T-helper 1 cell treated with Interleukin-12 subunit alpha and Interleukin-12 subunit beta and Interleukin-4 antibody, amounts not matched to agents 30 ng/mL and 1 ng/mL, for 36 hours (primary cell): ENCODE results near the gene POLN. TPM values are rescaled to one million over a fixed set of nuclear protein-coding genes. Genes with fewer than 3 reads are reported as not detected.

ENCODE experiments used
- intact Hi-C: fragments of 100-400 bp; cut with micrococcal nuclease; formaldehyde crosslinking; loops from one replicate; pipeline ENCODE4 v1.15.1; 2024
- total RNA-seq: library from RNA; stranded (reverse); gene quantifications from 2 replicates; pipeline ENCODE4 v1.2.3, GENCODE V29; 2022

POLN gene
- total RNA-seq, 1 donor from 2014 or later: 9.4 TPM

- intact Hi-C loops: no loop called here
These were observed 178.2 kb downstream of the POLN start for GRCh38 chr4:2063557-2064275.

- intact Hi-C loops: no loop called here
These were observed 179.0 kb downstream of the POLN start for GRCh38 chr4:2062808-2063524.

- intact Hi-C loops: no loop called here
These were observed 179.6 kb downstream of the POLN start for GRCh38 chr4:2062168-2062807.

GRCh38 chr4:2061186-2062131 is 180.5 kb downstream of the POLN start:
- intact Hi-C loops: no loop called here

GRCh38 chr4:2060611-2061185 is 181.2 kb downstream of the POLN start:
- intact Hi-C loops: no loop called here

GRCh38 chr4:2059726-2060602 is 182.0 kb downstream of the POLN start:
- intact Hi-C loops: loop anchor here (1.0 to 5.0 kb wide), 2 partner anchors 51 to 112 kb away; no protein-coding TSS in a partner anchor

- intact Hi-C loops: loop anchor here (1.0 to 5.0 kb wide), 2 partner anchors 50 to 113 kb away; no protein-coding TSS in a partner anchor
These were observed 182.7 kb downstream of the POLN start, which contains the start of gene NAT8L for GRCh38 chr4:2059046-2059725. TSS of gene NAT8L (plus strand) at chr4:2059327. CDS start at chr4:2059512, 185 bp downstream.

GRCh38 chr4:2058264-2059045 is 183.5 kb downstream of the POLN start:
- intact Hi-C loops: loop anchor here (1.0 to 5.0 kb wide), 2 partner anchors 49 to 114 kb away; no protein-coding TSS in a partner anchor

GRCh38 chr4:2057382-2058065 is 184.4 kb downstream of the POLN start:
- intact Hi-C loops: loop anchor here (5.0 kb wide), 1 partner anchor 115 kb away; no protein-coding TSS in a partner anchor

- intact Hi-C loops: no loop called here
These were observed 187.7 kb downstream of the POLN start for GRCh38 chr4:2054217-2054616.

- intact Hi-C loops: no loop called here
These were observed 190.8 kb downstream of the POLN start for GRCh38 chr4:2051086-2051485.

GRCh38 chr4:2049811-2050210 is 192.1 kb downstream of the POLN start:
- intact Hi-C loops: no loop called here

GRCh38 chr4:2049381-2049780 is 192.5 kb downstream of the POLN start:
- intact Hi-C loops: no loop called here

- intact Hi-C loops: no loop called here
These were observed 193.1 kb downstream of the POLN start for GRCh38 chr4:2048831-2049230.

GRCh38 chr4:2047781-2048581 is 193.9 kb downstream of the POLN start:
- intact Hi-C loops: no loop called here

GRCh38 chr4:2047031-2047660 is 194.8 kb downstream of the POLN start:
- intact Hi-C loops: no loop called here
